Measurements from ENCODE around the gene SRL.

DNA sequence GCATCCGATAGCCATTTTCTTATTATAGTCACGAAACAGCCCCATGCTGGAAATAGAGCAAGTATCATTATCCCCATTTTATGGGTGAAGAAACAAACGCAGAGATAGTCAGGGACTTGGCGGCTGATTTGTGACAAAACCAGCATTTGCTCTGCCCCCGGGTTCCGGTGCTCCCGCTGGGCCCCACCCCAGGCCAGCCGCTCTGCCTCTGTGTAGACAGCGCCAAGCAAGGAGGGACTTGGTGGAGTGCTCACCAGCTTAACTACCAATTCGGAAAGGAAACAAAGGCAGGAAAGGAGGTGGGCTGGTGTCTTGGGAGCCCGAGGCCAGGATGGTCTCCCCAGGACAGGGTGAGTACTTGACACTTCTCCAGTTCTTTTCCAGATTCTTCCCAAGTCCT lies 10.0 kb downstream of the SRL start:
- TF ChIP-seq POLR2AphosphoS5 (IDR thresholded peaks at IDR 0.05; ENCODE audit: low read depth, low read length) (no peak), POLR2A (IDR thresholded peaks at IDR 0.05; ENCODE audit: low read depth, low read length) (no peak), TAF1 (IDR thresholded peaks at IDR 0.05; ENCODE audit: borderline replicate concordance, low read depth, low read length) (no peak)

Measured in GM12892 (cell line).